HCT116 (cell line): Measurements from ENCODE around the gene ACAP2. TPM values are rescaled to one million over a fixed set of nuclear protein-coding genes. Genes with fewer than 3 reads are reported as not detected.

Experiments used
- ATAC-seq: fragments of 200-7000 bp; cut with Tn5 transposase; 2 replicates; pipeline ENCODE4 v1.9.1; 2020; ENCODE audit warnings: mild to moderate bottlenecking, moderate library complexity
- BruUV-seq: library from RNA; stranded (reverse); fragments of 400-500 nt; replicated peaks from 2 replicates; lab custom pipeline; 2021; lab: Mats Ljungman, UMichigan
- CTCF ChIA-PET: fragments of 300-600 bp; sonication (Branson Sonifier 250); formaldehyde crosslinking; loops from one replicate; lab custom pipeline; 2021; ENCODE audit warnings: antibody characterized with exemption; lab: Charles Lee
- POLR2A ChIA-PET: fragments of 300-600, 350-600 bp; sonication (Branson Sonifier 250); formaldehyde crosslinking; loops from one replicate; lab custom pipeline; 2021; ENCODE audit warnings: antibody characterized with exemption; lab: Charles Lee
- RAD21 ChIA-PET, 2 experiments: fragments of 300-600 bp; sonication (Branson Sonifier 250); formaldehyde crosslinking; loops; one replicate each; lab custom pipeline; 2023; ENCODE audit warnings: low total read pairs in 2 of 2; ENCODE audit not compliant: uncharacterized antibody in 2 of 2, unreplicated experiment in 2 of 2, low non-redundant PET in 1 of 2; lab: Charles Lee
- DNase-seq: peaks from one replicate; pipeline ENCODE4 v3.0.0-alpha.2; 2010; ENCODE audit warnings: low read depth, low spot score
- H2AFZ ChIP-seq: fragments of 200-600 bp; shearing (Covaris generic), sonication (generic); 2 replicates; pipeline ENCODE4 v1.6.1; 2017; ENCODE audit warnings: low read depth, mixed run types, mixed read lengths, antibody characterized with exemption, low read length; ENCODE audit not compliant: poor library complexity, severe bottlenecking
- H3K27ac ChIP-seq: 2 replicates; pipeline ENCODE4 v1.5.1; 2012; ENCODE audit warnings: low read depth, low read length
- H3K27me3 ChIP-seq: fragments of 200-600 bp; sonication (generic); 2 replicates; pipeline ENCODE4 v1.6.1; 2016; ENCODE audit warnings: mixed run types, low read length, mixed read lengths; ENCODE audit not compliant: insufficient read depth
- H3K36me3 ChIP-seq, 2 experiments: fragments of 200-500 bp in 1 of 2; fragments of 200-600 bp in 1 of 2; sonication (Bioruptor generic) in 1 of 2; sonication (generic) in 1 of 2; 2 replicates each; pipeline versions ENCODE4 v1.5.1 to v1.6.1; 2014 to 2016; ENCODE audit warnings: low read length in 2 of 2, inconsistent platforms in 1 of 2, mixed read lengths in 1 of 2, mixed run types in 1 of 2; ENCODE audit not compliant: insufficient read depth in 2 of 2, control insufficient read depth in 1 of 2
- H3K4me1 ChIP-seq, 2 experiments: fragments of 200-600 bp in 1 of 2; sonication (generic) in 1 of 2; 2 replicates each; pipeline versions ENCODE4 v1.5.1 to v1.6.1; 2012 to 2017; ENCODE audit warnings: low read length in 2 of 2, inconsistent platforms in 1 of 2, mild to moderate bottlenecking in 1 of 2, mixed read lengths in 1 of 2, mixed run types in 1 of 2, moderate library complexity in 1 of 2; ENCODE audit not compliant: insufficient read depth in 2 of 2, control insufficient read depth in 1 of 2
- H3K4me2 ChIP-seq: fragments of 200-600 bp; sonication (generic); 2 replicates; pipeline ENCODE4 v1.6.1; 2017; ENCODE audit warnings: mixed run types, low read length, mixed read lengths
- H3K4me3 ChIP-seq, 2 experiments: fragments of 200-600 bp in 1 of 2; sonication (generic) in 1 of 2; replicated peaks in 1 of 2; 2 replicates each; pipeline ENCODE4 v1.5.1; 2011 to 2016; ENCODE audit warnings: low read length in 2 of 2, control low read depth in 1 of 2, low read depth in 1 of 2, mild to moderate bottlenecking in 1 of 2, mixed read lengths in 1 of 2, mixed run types in 1 of 2
- H3K79me2 ChIP-seq: fragments of 200-600 bp; sonication (generic); 2 replicates; pipeline ENCODE4 v1.6.1; 2017; ENCODE audit warnings: mild to moderate bottlenecking, mixed run types, low read length, moderate library complexity, mixed read lengths; ENCODE audit not compliant: insufficient read depth
- H3K9ac ChIP-seq: fragments of 200-600 bp; sonication (generic); 2 replicates; pipeline ENCODE4 v1.6.1; 2016; ENCODE audit warnings: low read length, mixed read lengths
- H3K9me2 ChIP-seq: fragments of 200-600 bp; sonication (generic), shearing (Covaris generic); 2 replicates; pipeline ENCODE4 v1.6.1; 2017; ENCODE audit warnings: mixed run types, mild to moderate bottlenecking, moderate library complexity; ENCODE audit not compliant: insufficient read depth
- H3K9me3 ChIP-seq, 2 experiments: fragments of 200-500 bp in 1 of 2; fragments of 200-600 bp in 1 of 2; sonication (Bioruptor generic) in 1 of 2; sonication (generic) in 1 of 2; 2 replicates each; pipeline ENCODE4 v1.6.1; 2014 to 2017; ENCODE audit warnings: low read length in 2 of 2, mixed read lengths in 2 of 2, inconsistent platforms in 1 of 2, low read depth in 1 of 2, mild to moderate bottlenecking in 1 of 2, mixed run types in 1 of 2, moderate library complexity in 1 of 2; ENCODE audit not compliant: control insufficient read depth in 1 of 2, insufficient read depth in 1 of 2
- H4K20me1 ChIP-seq: fragments of 200-600 bp; sonication (generic), shearing (Covaris generic); 2 replicates; pipeline ENCODE4 v1.6.1; 2017; ENCODE audit warnings: mixed run types, mild to moderate bottlenecking, moderate library complexity; ENCODE audit not compliant: insufficient read depth
- CBX3 ChIP-seq: IDR thresholded peaks from 2 replicates; pipeline ENCODE4 v1.6.1; 2012; ENCODE audit warnings: low read depth
- CEBPB ChIP-seq: IDR thresholded peaks from 2 replicates; pipeline ENCODE4 v1.6.1; 2012; ENCODE audit warnings: low read depth
- CTCF ChIP-seq, 3 experiments: fragments of 200-600 bp in 1 of 3; sonication (generic) in 1 of 3; IDR thresholded peaks in 2 of 3; conservative IDR thresholded peaks in 1 of 3; 2 replicates each; pipeline ENCODE4 v1.5.1; 2012 to 2017; ENCODE audit warnings: low read depth in 2 of 3, low read length in 2 of 3, antibody characterized with exemption in 1 of 3, borderline replicate concordance in 1 of 3, control low read depth in 1 of 3, mild to moderate bottlenecking in 1 of 3, mixed read lengths in 1 of 3, mixed run types in 1 of 3, moderate library complexity in 1 of 3; ENCODE audit not compliant: insufficient read depth in 1 of 3
- EGR1 ChIP-seq: IDR thresholded peaks from 2 replicates; pipeline ENCODE4 v1.6.1; 2012; ENCODE audit warnings: low read depth
- EZH2 ChIP-seq: fragments of 200-600 bp; sonication (generic); IDR thresholded peaks from 2 replicates; pipeline ENCODE4 v1.6.1; 2017; ENCODE audit warnings: antibody characterized with exemption, mixed run types
- EZH2phosphoT487 ChIP-seq: fragments of 200-600 bp; IDR thresholded peaks from 2 replicates; pipeline ENCODE4 v1.6.1; 2018; ENCODE audit warnings: antibody characterized with exemption, borderline replicate concordance
- FOSL1 ChIP-seq: IDR thresholded peaks from 2 replicates; pipeline ENCODE4 v1.6.1; 2012; ENCODE audit warnings: low read depth
- MAX ChIP-seq: IDR thresholded peaks from 2 replicates; pipeline ENCODE4 v1.6.1; 2012
- POLR2A ChIP-seq: IDR thresholded peaks from 2 replicates; pipeline ENCODE4 v1.7.0; 2011; ENCODE audit warnings: borderline replicate concordance; ENCODE audit not compliant: insufficient read depth, insufficient read length; ENCODE audit errors: extremely low read depth
- POLR2AphosphoS5 ChIP-seq: IDR thresholded peaks from 2 replicates; pipeline ENCODE4 v1.6.1; 2011; ENCODE audit warnings: mild to moderate bottlenecking, low read depth, low read length, moderate library complexity
- RAD21 ChIP-seq: IDR thresholded peaks from 2 replicates; pipeline ENCODE4 v1.6.1; 2012; ENCODE audit warnings: low read depth, mild to moderate bottlenecking
- SP1 ChIP-seq: IDR thresholded peaks from 2 replicates; pipeline ENCODE4 v1.6.1; 2012; ENCODE audit warnings: low read depth
- YY1 ChIP-seq: IDR thresholded peaks from 2 replicates; pipeline ENCODE4 v1.6.1; 2011; ENCODE audit warnings: low read length, low read depth, moderate library complexity, mild to moderate bottlenecking; ENCODE audit not compliant: insufficient replicate concordance; ENCODE audit errors: extremely low read depth
- ZNF274 ChIP-seq: fragments of 200-500 bp; sonication (Bioruptor generic); IDR thresholded peaks from 2 replicates; pipeline ENCODE4 v1.6.1; 2014; ENCODE audit warnings: mild to moderate bottlenecking, low read depth, low read length, inconsistent platforms
- intact Hi-C: fragments of 100-400 bp; cut with micrococcal nuclease; formaldehyde crosslinking; loops from 2 replicates; pipeline ENCODE4 v1.10.0; 2022
- total RNA-seq: library from RNA; stranded (reverse); gene quantifications from one replicate; pipeline ENCODE4 v1.2.1, GENCODE V29; 2021; ENCODE audit not compliant: unreplicated experiment

Gene ACAP2
- total RNA-seq, 1 experiment from 2014 or later, result 43.0 TPM

GRCh38 chr3:195306369-195306768, 136.5 kb downstream of the ACAP2 start:
- Histone ChIP-seq H3K27me3 (no peaks in the 10 kb centered on the region), H3K9me2 (no peaks in the 10 kb centered on the region), H4K20me1 (no peaks in the 10 kb centered on the region; the same call in 1 of the 2 replicates), H3K36me3 (no peaks in the 10 kb centered on the region), H3K4me1 (0 out of 4 replicates have a peak, but pooled peaks cover 0 to 4% of the 10 kb centered on the region in 2 experiments), H3K4me3 (no peak overlapping the region), H3K4me2 (no peak overlapping the region), H3K9me3 (no peaks in the 10 kb centered on the region), H2AFZ (no peak overlapping the region), H3K27ac (no peak overlapping the region), H3K9ac (no peak overlapping the region), H3K79me2 (no peaks in the 10 kb centered on the region)
- POLR2A ChIA-PET, result no interaction called here
- TF ChIP-seq POLR2AphosphoS5, result no peak
- TF ChIP-seq SP1, result no peak
- no peak for TF ChIP-seq EZH2
- TF ChIP-seq CEBPB, result no peak
- no peak for TF ChIP-seq FOSL1
- no peak for TF ChIP-seq EZH2phosphoT487
- no peak for TF ChIP-seq EGR1
- TF ChIP-seq YY1, result no peak
- no peak for TF ChIP-seq CTCF (IDR thresholded peaks at IDR 0.05 in 2 of 3, conservative IDR thresholded peaks at IDR 0.05 in 1 of 3; ENCODE audit: borderline replicate concordance in 1 of 3, insufficient read depth in 1 of 3, low read depth in 2 of 3, low read length in 2 of 3)
- no peak for TF ChIP-seq POLR2A
- BruUV-seq, result no TSS peak
- RAD21 ChIA-PET, result no interaction called here
- no peak for DNase-seq
- ATAC-seq, result no peak
- intact Hi-C loops, result loop anchor here (5.0 kb wide), 1 partner anchor 264 kb away; no protein-coding TSS in a partner anchor
- CTCF ChIA-PET, result no interaction called here

GRCh38 chr3:195302431-195302830, 140.4 kb downstream of the ACAP2 start:
- H3K27me3 ChIP-seq, result no peaks in the 10 kb centered on the region
- no peak overlapping the region for H3K4me3 ChIP-seq
- no peak overlapping the region for H2AFZ ChIP-seq
- H3K27ac ChIP-seq, result no peak overlapping the region
- ChIA-PET RAD21 (no interaction called here), CTCF (interaction anchor here (1.0 kb wide), 1 partner anchor 31 kb away, joined by 3 read pairs; the partner anchor contains the start of gene XXYLT1), POLR2A (no interaction called here)
- no peaks in the 10 kb centered on the region for H3K36me3 ChIP-seq
- H3K79me2 ChIP-seq, result no peaks in the 10 kb centered on the region
- no peaks in the 10 kb centered on the region for H3K9me3 ChIP-seq
- H3K4me2 ChIP-seq, result no peak overlapping the region
- ATAC-seq, result no peak
- no peak overlapping the region for H3K9ac ChIP-seq
- TF ChIP-seq RAD21, result no peak
- no peak for TF ChIP-seq ZNF274
- no peak for TF ChIP-seq CBX3
- no peak for TF ChIP-seq EZH2
- TF ChIP-seq YY1, result no peak
- TF ChIP-seq MAX, result no peak
- TF ChIP-seq CEBPB, result no peak
- no peaks in the 10 kb centered on the region for H3K9me2 ChIP-seq
- DNase-seq, result no peak
- H3K4me1 ChIP-seq, result no peaks in the 10 kb centered on the region
- H4K20me1 ChIP-seq, result no peaks in the 10 kb centered on the region
- intact Hi-C loops, result no loop called here
- BruUV-seq, result no TSS peak
